ENCODE data around the gene TACC2.

Gene TACC2

DNA sequence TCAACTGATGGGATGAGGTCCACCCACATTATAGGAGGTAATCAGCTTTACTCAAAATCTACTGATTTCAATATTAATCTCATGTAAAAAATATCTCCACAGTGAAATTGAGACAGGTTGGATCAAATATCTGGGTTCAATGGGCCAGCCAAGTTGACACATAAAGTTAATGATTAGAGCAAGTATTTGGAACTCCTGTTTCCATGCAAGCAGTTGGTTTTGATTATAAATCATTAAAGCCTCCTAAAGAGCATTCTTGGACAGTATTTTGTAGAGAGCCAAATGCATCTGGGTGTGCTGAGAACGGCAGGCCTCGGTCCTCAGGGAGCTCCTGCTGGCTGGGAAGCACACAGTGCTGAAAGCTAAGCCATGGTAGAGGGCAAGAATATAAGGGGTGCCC is 155.2 kb downstream of the TACC2 start:
- DNase-seq (ENCODE audit: low read depth) = no peak

DNA sequence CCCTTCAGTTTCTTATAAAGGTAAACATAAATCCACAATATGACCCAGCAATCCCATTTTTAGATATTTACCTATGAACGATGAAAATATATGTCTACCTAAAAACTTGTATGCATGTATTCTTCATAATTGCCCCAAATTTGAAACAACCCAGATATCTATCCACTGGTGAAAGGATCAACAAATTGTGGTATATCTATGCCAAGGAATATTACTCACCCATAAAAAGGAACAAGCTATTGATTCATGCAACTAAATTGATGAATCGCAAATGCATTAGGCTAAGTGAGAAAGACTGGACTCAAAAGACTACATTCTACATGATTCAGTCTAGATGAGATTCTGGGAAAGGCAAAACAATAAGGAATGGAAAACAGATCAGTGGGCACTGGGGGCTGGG is 156.2 kb downstream of the TACC2 start:
- DNase-seq (ENCODE audit: low read depth) = no peak

DNA sequence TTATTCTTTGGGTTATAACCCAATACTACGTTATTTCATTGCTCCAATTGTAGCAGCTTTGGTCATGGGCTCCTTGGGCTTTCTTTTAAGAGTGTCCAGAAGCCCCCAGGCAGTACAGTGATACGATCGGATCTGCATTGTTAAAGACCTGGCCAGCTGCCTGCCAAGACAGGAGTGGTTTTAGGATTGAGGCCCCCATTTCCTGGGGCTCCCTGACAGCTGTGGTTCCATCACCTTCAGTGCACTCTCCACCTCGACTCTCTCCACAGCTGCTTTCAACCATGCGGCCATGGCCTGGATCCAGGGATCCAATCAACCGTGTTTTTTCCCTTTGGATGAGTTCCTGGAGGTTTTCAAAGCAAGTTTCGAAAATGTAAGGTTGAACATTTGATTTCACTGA is 158.7 kb downstream of the TACC2 start:
- no peak for DNase-seq (ENCODE audit: low read depth)

DNA sequence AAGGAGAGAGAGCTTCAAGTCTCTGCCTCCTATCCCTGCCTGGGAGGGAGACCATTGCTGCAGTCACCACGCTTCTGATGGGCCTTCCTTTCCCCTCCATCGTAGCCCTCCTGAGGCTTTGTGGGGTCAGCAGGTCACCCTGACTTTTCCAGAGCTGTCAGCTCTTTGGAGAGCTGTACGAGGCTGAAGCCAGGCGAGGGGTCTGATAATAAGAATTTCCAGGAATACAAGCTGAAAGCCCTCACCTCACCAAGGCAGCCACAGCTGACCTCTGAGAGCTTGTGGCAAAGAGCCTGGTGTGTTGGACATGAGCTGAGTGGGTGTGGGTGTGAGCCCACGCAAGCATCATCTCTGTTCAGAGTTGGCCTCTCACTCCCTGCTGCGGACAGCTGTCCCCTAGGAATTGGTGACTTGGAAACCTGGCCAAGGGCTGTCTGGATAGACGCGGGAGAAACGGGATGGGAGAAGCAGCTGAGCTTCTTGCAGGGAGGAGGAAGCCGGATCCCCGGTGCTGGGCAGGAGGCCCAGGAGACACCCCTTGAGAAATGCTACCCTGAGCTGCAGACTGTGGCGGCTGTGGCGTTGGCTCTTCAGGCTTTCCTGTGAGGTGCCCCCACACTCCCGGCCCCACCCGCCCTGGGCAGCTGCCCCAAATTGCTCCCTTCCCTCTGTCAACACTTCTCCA is 160.1 kb downstream of the TACC2 start:
- DNase-seq (ENCODE audit: low read depth) = no peak

DNA sequence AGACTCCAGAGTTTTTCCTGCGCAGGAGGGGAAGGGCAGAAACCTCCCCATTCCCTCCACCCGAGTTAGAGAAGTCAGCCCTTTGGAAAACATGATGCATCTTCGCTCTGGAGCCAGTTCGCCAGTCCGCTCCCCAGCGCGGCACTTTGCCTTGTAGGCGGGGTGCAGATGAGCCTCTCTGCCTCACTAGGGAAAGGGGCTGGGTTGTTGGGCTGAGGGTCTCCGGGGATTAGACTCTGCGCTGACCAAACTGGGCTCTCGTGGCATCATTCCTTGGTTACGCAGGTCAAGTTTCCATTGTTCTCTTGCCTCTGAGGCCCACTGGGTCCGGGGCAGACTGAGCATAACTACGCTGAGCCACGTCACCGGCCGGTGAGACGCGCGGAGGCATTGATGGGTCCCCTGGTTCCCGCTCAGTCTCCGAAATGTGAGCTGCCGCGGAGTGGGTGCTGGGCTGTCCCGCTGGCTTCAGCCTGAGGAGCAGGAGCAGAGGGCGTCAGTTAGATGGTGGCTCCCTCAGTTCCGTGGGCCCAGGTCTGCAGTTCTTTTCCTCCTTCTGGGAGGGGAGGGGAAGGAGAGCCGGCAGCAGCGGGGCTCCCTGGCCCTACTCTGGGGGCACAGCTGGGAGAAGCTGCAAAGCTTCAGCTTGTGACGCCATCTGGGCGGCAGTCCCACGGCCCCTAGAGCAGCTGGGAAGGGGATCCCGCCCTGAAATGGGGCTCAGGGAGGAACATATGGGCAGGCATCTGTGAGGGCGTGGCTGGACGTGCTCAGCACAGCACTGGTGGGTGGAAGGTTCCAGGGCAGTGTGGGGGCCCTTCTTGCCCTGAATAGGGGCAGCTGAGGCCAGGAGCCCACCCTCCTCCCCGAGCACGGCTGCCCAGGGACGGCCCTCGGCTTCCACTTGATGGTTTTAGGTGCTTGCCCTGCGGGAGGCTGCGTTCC is 160.9 kb downstream of the TACC2 start:
- no peak for DNase-seq (ENCODE audit: low read depth)

DNA sequence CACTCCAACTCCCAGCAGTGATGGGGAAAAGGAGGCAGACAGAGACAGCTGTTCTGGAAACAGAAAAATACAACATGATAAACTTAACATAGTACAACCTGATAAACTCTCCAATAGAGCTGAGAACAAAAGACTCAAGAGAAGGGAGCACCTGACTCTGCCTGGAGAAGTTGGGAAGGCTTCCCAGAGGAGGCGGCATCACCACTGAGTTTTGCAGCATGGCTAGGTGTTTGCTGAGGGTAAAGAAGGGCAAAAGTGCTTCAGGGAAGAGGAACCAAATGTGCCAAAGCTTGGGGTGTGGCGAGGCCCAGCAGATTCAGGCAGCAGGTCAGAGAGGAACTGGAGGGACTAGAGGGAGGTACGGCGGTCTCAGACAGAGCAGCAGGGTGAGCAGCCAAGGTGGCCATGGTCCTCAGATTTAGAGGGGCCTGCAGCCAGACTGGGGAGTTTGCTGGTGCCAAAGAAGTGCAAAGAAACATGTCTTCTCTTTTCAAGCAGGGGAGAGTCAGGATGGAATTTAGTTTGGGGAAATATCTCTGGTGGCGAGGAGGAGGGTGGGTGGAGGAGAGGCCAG is 162.2 kb downstream of the TACC2 start:
- no peak for DNase-seq (ENCODE audit: low read depth)

DNA sequence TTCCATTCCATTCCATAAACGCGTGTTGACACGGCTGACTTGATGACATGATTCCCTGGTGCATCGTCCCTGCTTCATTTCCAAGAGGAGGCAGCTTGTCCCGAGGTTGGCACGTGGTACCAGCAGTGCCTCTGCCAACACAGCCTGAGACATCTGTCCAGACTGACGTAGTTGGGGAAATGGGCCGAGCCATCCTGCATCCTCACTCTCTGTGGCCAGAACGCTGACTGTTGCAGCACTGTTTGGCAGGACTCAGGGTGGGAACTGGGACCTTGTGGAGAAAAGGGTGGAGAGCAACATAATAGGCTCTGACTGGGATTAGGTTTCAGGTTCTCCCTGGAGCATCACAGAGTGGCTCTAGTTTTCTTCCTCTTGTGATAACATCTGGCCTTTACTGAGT is 163.6 kb downstream of the TACC2 start:
- DNase-seq (ENCODE audit: low read depth) = no peak

DNA sequence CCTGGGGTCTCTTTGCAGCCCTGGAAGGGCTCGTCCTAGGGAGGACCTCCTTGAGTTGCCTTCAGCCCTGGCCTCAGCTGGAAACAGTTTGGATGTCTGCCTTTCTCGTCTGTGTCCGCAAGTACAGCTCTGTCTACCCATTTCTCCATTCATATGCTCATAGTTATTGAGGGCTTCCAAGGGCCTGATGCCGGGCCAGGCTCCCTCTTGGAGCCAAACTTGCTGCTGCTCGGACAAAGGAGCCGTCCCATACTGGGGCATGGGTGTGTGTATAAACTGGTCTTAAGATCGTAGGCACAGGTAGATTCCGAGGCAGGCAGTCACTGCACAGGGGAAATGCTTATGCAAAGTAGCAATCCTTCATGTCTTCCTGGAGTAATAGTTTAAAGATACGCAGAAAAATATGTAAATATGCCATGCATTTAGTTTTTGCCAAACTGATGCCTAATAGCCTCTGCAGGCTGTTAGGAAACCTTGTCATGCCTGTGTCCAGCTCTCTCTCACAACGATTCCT is 165.1 kb downstream of the TACC2 start:
- DNase-seq (ENCODE audit: low read depth) = no peak

DNA sequence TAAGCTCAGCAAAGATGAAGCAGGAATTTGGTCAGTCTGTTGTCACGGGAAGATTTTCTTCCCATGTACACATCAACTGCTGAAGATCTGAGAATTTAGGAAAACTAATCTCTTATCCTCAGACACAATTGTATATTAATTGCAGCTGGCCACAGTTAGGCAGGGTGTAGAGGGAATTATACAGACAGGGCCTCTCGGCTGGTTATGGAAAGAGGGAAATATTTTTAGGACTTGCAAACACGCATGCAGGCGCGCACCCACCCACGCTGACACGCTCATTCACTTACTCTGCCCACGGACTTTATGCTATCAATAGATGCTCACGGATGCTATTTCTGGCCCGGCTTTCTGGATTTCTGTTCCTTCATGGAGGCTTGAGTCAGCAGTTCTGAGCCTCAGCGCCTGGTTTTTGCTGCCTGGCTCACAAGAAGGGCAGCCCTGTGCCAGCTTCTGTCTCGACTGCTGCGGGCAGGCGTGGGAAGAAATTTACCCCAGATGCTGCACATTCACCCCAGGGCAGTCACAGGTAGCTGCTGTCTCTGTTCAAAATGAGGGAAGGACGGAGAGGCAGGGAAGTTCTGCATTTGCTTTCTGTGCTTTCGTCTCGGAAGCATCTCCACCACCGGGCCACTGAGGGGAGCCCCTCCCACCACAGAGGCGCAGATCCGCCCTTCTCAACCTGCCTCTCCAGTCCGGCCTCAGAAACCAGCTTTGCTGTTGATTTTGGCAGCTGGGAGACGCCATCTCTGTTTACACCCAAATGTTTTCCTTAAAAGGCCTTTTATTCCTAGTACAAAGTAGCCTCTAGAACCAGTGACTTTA is 165.8 kb downstream of the TACC2 start:
- peak; percentile 49 for DNase-seq (ENCODE audit: low read depth)

DNA sequence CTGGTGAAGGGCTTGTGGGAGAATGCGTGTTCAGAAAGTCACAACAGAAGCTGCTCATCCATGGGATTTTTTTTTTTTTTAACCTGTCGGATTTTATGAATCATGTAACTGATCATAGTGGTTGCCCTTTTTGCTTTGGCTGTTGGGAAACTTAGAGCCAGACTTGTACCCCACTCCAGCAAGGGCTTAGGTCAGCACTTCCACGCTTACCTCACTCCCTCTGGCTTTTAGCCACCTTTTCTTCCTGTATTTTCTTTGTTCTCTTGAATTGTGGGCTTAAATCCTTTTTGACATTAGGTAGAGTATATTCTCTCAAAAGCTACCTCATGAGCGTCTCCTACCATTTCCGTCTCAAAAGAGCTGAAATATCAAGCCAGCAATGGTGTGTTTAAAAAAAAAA is 168.5 kb downstream of the TACC2 start:
- DNase-seq (ENCODE audit: low read depth) = peak; percentile 26

DNA sequence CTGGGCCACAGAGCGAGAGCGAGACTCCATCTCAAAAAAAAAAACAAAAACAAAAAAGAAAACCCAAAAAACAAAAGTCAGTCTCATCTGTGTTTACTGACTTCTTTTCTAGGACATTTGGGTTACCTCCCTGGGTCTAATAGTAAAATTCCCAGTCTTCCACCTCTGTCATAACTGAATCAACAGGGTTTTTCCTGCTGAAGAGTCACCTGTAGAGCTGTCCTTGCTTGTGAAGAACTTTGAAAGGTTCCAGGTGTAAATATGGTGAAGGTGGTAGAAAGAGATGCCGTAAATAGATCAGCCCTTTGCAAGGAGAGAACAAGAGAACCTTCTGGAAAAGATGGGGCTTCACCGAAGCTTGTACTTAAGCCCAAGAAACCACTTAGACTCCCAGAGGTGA is 169.4 kb downstream of the TACC2 start:
- DNase-seq (ENCODE audit: low read depth) = no peak

DNA sequence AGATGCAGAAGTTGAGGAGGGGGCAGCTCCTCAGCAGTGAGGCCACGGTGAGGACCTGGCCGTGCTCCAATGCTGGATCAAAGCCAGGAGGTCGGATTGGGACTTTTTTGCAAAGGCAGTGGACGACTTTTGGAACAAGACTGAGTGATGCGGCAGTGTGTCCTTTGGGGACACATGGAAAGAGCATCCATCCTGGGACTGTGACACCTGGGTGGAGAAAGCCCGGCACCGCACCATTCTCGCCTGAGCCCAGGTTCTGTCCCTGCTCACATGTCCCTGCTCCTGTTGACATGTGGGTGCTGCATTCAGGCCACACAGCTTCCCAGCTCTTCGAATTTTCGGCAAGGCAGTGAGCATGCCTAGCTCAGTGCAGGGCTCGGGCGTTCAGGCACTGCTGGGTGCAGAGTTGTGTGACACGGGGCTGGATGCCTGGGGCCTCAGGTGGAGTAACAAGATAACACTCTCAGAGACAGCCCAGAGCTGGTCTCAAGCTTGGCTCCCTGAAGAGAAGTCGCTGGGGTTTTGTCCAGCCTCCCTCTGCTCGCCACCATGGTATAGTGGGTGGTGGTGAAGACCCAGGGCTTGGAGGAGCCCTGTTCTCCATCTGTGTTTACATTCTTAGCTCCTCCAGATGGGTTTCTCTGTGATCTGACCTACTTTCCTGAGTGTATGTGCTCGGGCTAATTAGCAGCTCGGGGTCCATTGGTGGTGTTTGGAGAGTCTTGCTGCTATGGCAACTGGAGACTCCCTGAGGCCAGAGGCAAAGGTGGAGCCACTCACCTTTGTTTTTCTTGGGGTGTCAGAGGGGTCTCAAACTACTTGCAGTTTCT is 170.4 kb downstream of the TACC2 start:
- DNase-seq (ENCODE audit: low read depth) = no peak

DNA sequence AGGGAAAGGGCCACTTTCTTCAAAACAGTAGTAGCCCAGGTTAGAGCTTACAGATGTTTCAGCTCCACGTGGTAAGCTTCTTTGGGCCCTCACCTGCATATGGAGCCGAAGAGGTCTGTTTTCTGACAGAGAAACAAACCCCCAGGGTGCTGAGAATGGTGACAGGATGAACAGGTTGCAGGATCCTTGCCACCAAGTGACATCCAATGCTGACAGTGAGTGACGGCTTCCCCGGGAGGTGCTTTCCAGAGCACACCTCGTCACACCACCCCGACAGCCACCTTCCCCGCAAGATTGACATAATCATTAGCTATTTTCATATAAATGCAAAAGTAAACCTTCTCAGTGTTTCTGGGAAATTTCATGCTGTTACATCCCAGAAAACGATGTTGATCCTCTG is 172.8 kb downstream of the TACC2 start:
- no peak for DNase-seq (ENCODE audit: low read depth)

DNA sequence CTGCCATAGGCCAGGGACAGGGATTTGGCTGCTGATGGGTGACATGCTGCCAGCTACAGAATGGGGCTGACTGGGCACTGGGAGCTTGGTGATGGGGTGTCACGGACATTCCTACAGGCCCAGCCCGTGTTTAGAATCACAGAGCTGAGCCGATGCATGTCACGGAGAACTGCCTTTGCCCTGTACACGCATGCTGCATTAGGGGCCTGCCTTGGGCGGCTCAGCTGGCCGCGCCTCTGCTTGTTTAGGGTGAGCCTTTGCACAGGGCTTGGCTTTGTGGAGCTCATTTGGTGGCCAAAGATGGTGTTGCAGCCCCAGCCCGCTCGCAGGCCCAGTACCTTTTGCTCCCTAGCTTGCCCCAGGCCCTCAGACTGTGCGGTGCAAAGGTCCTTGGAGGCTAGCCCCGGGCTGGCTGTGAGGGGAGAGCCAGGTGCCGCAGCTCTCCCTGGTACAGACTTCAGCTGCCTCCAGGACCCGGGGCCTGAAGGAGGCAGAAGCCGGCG is 173.8 kb downstream of the TACC2 start:
- no peak for DNase-seq (ENCODE audit: low read depth)

DNA sequence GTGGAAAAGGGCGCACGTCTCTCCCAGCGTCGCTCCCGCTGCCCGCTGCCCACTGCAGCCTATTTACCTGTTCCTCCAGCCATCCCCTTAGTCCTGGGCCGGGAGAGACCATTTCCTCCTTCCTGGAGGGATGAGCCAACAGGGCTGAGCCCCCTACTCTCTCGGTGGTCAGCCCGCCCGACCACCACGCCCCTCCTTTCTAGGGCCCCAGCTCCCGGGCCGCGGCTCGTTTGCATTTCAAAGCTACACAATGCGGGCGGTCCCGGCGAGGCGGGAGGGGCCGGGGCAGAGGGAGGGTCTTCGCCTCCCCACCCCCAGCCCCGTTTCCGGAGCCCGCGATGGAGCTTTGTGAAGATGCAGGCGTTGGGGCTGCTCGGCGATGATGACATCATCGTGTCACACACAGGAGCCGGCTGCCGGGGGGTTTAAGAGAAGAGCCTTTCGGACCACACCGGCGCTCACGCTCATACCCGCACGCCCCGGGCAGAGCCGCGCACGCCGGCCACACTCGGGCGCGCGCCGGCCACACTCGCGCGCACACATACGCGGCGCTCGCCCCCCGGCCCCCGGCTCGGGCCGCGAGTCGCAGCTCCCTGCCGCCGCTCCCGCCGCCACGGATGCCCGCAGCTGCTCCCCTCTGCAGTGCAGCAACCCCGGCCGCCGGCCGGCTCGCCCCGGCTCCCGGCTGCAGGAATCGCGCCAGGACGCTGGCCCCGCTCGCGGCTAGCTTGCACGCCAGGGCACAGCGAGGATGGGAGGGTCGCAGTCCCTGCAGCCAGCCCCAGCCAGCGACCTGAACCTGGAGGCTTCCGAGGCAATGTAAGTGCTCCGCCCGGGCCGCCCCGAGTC is 174.4 kb downstream of the TACC2 start:
- no peak for DNase-seq (ENCODE audit: low read depth)

DNA sequence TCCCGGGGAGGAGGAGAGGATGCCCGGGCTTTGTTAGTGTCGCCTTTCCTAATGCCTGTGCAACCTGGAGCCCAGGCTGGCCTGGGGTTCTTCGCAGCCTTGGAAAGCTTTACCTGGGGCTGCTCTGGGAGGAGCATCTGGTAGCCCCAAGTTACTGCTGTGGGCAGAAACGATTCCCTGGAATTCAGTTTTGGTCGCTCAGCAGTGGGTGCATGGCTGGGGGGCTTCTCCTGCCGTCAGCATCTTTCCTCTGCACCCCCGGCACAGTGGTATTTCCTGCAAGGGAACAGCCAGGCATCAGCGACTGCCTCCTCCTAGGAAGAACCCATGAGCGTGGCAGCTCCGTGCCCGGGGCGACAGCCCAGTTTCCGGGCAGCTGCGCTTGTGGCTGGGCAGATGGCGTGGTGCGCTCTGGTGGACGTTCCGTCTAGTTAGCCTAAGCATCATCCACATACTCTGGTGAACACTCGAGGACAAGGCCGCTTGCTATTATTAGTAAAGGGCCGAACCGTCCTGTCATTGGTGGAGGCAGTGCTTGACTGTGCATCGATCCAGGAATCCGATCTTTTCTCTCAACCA is 175.1 kb downstream of the TACC2 start:
- DNase-seq (ENCODE audit: low read depth) = no peak

DNA sequence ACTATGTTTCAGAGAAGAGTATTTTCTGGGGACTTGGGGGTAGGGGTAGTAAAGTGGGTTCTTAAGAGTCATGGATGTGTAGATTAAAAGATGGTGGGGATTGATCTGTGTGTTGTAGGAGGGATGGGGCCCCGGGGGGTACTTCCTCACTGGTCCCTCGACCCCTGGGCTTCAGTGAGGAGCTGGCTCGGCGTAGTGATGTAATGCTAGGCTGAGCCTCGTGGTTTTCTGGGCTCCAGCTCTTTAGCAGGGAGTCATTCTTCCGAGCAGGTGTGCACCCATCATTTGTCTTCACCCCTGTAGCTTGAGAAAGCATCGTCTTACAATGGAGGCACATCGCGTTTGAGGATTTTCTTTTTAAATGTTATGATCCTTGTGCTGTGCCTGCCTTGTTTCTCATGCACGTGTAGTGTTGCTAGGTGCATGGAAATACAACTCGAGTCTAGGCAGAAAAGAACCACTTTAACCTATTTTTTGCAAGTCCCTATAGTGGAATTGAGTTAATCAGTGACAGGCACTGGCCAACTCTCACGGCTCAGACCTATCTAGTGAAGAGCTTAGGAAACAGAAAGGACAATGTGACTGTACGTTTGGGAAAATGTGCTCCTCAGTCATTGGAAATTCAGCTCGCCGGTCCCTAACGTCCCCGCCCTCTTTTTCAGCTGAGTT is 176.0 kb downstream of the TACC2 start:
- DNase-seq (ENCODE audit: low read depth) = no peak

DNA sequence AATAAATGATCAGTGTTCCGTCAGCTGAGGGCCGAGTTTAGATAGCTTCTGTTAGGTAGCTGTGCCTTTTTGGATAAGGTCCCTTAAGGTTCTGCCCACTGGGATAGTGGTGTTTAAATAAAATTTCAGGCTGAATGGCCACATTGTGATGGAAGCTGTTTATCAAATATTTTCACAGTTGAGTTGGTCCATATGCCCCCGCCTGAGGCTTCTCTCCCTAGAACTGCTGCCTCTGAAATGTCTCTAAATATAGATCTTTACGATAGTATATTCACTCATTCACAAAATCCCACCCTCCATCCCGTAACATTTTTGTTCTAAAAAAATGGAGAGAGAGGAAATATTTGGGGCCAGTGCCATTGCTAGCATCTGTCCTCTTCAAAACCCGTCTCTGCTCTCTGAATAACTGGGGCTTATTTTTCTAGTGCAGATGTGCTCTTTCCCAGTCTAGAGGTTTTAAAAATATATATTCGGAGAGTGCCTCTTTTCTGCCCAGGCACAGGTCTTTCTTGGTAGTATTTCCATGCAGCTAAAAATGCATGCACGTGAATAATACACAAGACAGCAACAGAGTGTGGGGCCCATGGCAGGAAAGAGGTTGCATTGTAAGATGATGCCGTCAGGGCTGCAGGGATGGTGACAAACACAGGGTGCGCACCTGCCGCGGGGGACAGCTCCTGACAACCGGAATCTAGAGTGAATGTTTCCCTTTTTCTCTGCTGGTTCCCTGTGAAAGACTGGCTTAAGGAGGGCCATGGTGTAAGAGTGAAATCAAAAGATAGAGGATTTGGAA is 176.7 kb downstream of the TACC2 start:
- DNase-seq (ENCODE audit: low read depth) = no peak

All from amniotic epithelial cell (primary cell).